ENCODE data around the gene LYRM1. TPM values are rescaled to one million over a fixed set of nuclear protein-coding genes. Genes with fewer than 3 reads are reported as not detected.

Gene LYRM1
- total RNA-seq, 2 experiments from 2014 or later: 13.3 to 14.0 TPM

DNA sequence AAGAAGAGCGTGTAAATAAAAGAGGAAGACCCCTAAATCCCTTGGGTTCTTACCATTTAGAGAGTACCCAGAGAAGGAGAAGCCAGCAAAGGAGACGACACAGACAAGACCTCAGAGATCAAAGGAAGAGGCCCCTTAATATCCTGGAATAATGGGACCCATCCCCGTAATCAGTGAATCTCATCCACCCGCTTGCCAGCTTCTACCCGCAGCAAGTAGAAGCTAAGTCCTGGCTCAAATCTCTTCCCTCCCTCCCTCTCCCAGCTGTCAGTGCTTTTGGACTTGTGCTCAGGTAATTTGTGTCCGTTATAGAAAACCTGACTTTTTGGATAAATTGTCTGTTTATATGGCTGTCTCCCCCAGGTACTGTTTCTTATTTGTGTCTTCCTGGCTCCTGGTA is 1.9 kb downstream of the LYRM1 start:
- ChIA-PET POLR2A (interaction anchor here (0.7 to 1.6 kb wide), 2 partner anchors 8 to 28 kb away, joined by 3 read pairs; no protein-coding TSS in a partner anchor), CTCF (no interaction called here)
- Histone ChIP-seq H3K27ac (ENCODE audit: low read depth in 1 of 2, low read length in 2 of 2) (no peak overlapping the region), H3K4me3 (ENCODE audit: low read length) (no peak overlapping the region), H3K27me3 (ENCODE audit: control insufficient read depth in 1 of 2, insufficient read depth in 2 of 2, low read length in 2 of 2) (no peaks in the 10 kb centered on the region), H3K9me3 (ENCODE audit: control insufficient read depth in 1 of 2, insufficient read depth in 1 of 2, low read length in 2 of 2) (no peaks in the 10 kb centered on the region), H3K36me3 (ENCODE audit: insufficient read depth, low read length) (no peaks in the 10 kb centered on the region), H3K4me1 (ENCODE audit: insufficient read depth, low read length) (peaks cover 46% of the 10 kb centered on the region)
- DNase-seq: no peak
- H3K4me3 Mint-ChIP-seq: peak overlapping the region; percentile 96
- intact Hi-C loops (cut with DNase I, micrococcal nuclease): loop anchor here (5.0 to 10.0 kb wide), 4 partner anchors 95 to 1838 kb away; partner anchors contain the start of genes LDAF1 (in 2 of the 2), CCP110 (in 1 of the 2), COQ7 (in 1 of the 2) and ERI2 (in 1 of the 2)
- no peaks in the 10 kb centered on the region for H3K27me3 Mint-ChIP-seq
- H3K4me1 Mint-ChIP-seq (ENCODE audit: low read depth): peaks cover 84% of the 10 kb centered on the region
- no peak for ATAC-seq (ENCODE audit: poor library complexity)
- peaks cover 25% of the 10 kb centered on the region for H3K36me3 Mint-ChIP-seq (ENCODE audit: low read depth)
- peak overlapping the region; percentile 95 for H3K27ac Mint-ChIP-seq
- TF ChIP-seq, protein P1, sequence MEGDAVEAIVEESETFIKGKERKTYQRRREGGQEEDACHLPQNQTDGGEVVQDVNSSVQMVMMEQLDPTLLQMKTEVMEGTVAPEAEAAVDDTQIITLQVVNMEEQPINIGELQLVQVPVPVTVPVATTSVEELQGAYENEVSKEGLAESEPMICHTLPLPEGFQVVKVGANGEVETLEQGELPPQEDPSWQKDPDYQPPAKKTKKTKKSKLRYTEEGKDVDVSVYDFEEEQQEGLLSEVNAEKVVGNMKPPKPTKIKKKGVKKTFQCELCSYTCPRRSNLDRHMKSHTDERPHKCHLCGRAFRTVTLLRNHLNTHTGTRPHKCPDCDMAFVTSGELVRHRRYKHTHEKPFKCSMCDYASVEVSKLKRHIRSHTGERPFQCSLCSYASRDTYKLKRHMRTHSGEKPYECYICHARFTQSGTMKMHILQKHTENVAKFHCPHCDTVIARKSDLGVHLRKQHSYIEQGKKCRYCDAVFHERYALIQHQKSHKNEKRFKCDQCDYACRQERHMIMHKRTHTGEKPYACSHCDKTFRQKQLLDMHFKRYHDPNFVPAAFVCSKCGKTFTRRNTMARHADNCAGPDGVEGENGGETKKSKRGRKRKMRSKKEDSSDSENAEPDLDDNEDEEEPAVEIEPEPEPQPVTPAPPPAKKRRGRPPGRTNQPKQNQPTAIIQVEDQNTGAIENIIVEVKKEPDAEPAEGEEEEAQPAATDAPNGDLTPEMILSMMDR (IDR thresholded peaks at IDR 0.05): no peak
- H3K9me3 Mint-ChIP-seq: no peaks in the 10 kb centered on the region

- Histone ChIP-seq H3K27ac (ENCODE audit: low read depth in 1 of 2, low read length in 2 of 2) (peak overlapping the region; percentile 16 to 59), H3K27me3 (ENCODE audit: control insufficient read depth in 1 of 2, insufficient read depth in 2 of 2, low read length in 2 of 2) (no peaks in the 10 kb centered on the region), H3K9me3 (ENCODE audit: control insufficient read depth in 1 of 2, insufficient read depth in 1 of 2, low read length in 2 of 2) (no peaks in the 10 kb centered on the region), H3K4me1 (ENCODE audit: insufficient read depth, low read length) (peaks cover 46% of the 10 kb centered on the region), H3K36me3 (ENCODE audit: insufficient read depth, low read length) (no peaks in the 10 kb centered on the region), H3K4me3 (ENCODE audit: low read length) (no peak overlapping the region)
- ATAC-seq (ENCODE audit: poor library complexity) (no peak), DNase-seq (no peak)
- no peaks in the 10 kb centered on the region for H3K9me3 Mint-ChIP-seq
- TF ChIP-seq, protein P1 (IDR thresholded peaks at IDR 0.05): no peak
- ChIA-PET POLR2A (interaction anchor here (0.9 to 1.6 kb wide), 2 partner anchors 9 to 24 kb away, joined by 3 to 4 read pairs; no protein-coding TSS in a partner anchor), CTCF (interaction anchor here (0.6 kb wide), 1 partner anchor 397 kb away, joined by 3 read pairs; no protein-coding TSS in a partner anchor)
- H3K4me1 Mint-ChIP-seq (ENCODE audit: low read depth): peaks cover 81% of the 10 kb centered on the region
- intact Hi-C loops (cut with DNase I, micrococcal nuclease): loop anchor here (5.0 to 10.0 kb wide), 4 partner anchors 96 to 1839 kb away; partner anchors contain the start of genes LDAF1 (in 2 of the 2), CCP110 (in 1 of the 2), COQ7 (in 1 of the 2) and ERI2 (in 1 of the 2)
- no peaks in the 10 kb centered on the region for H3K27me3 Mint-ChIP-seq
- peak overlapping the region; percentile 95 for H3K27ac Mint-ChIP-seq
- peaks cover 20% of the 10 kb centered on the region for H3K36me3 Mint-ChIP-seq (ENCODE audit: low read depth)
- peak overlapping the region; percentile 61 for H3K4me3 Mint-ChIP-seq
Observed at GRCh38 chr16:20903116-20903898, 2.7 kb downstream of the LYRM1 start.

GRCh38 chr16:20903899-20904506 is 3.4 kb downstream of the LYRM1 start:
- Histone ChIP-seq H3K36me3 (ENCODE audit: insufficient read depth, low read length) (no peaks in the 10 kb centered on the region), H3K9me3 (ENCODE audit: control insufficient read depth in 1 of 2, insufficient read depth in 1 of 2, low read length in 2 of 2) (no peaks in the 10 kb centered on the region), H3K27ac (ENCODE audit: low read depth in 1 of 2, low read length in 2 of 2) (peak overlapping the region; percentile 16 to 59), H3K27me3 (ENCODE audit: control insufficient read depth in 1 of 2, insufficient read depth in 2 of 2, low read length in 2 of 2) (no peaks in the 10 kb centered on the region), H3K4me1 (ENCODE audit: insufficient read depth, low read length) (peaks cover 43% of the 10 kb centered on the region), H3K4me3 (ENCODE audit: low read length) (no peak overlapping the region)
- POLR2A ChIA-PET: interaction anchor here (0.9 to 1.6 kb wide), 2 partner anchors 9 to 25 kb away, joined by 3 to 4 read pairs; no protein-coding TSS in a partner anchor
- peaks cover 18% of the 10 kb centered on the region for H3K36me3 Mint-ChIP-seq (ENCODE audit: low read depth)
- CTCF ChIA-PET: interaction anchor here (0.6 kb wide), 1 partner anchor 396 kb away, joined by 3 read pairs; no protein-coding TSS in a partner anchor
- H3K9me3 Mint-ChIP-seq: no peaks in the 10 kb centered on the region
- intact Hi-C loops (cut with DNase I, micrococcal nuclease): loop anchor here (5.0 to 10.0 kb wide), 4 partner anchors 97 to 1839 kb away; partner anchors contain the start of genes LDAF1 (in 2 of the 2), CCP110 (in 1 of the 2), COQ7 (in 1 of the 2) and ERI2 (in 1 of the 2)
- peaks cover 74% of the 10 kb centered on the region for H3K4me1 Mint-ChIP-seq (ENCODE audit: low read depth)
- peak overlapping the region; percentile 95 for H3K27ac Mint-ChIP-seq
- DNase-seq (peak in 1 of 14 experiments; percentile 23), ATAC-seq (ENCODE audit: poor library complexity) (no peak)
- peak overlapping the region; percentile 61 for H3K4me3 Mint-ChIP-seq
- TF ChIP-seq, protein P1 (IDR thresholded peaks at IDR 0.05): no peak
- no peaks in the 10 kb centered on the region for H3K27me3 Mint-ChIP-seq

All from CD4-positive, alpha-beta T cell (primary cell).